ENCODE data around the gene KRT38. TPM values are rescaled to one million over a fixed set of nuclear protein-coding genes. Genes with fewer than 3 reads are reported as not detected.

The KRT38 gene
- total RNA-seq, 1 donor: under 0.01 TPM

GRCh38 chr17:41387670-41388069 lies 53.1 kb downstream of the KRT38 start:
- no peak for TF ChIP-seq CTCF (IDR thresholded peaks at IDR 0.05; ENCODE audit: extremely low read depth, low read depth, low read length)
- no peak for DNase-seq (ENCODE audit: insufficient read length, low spot score, missing footprints)
- no peaks in the 10 kb centered on the region for H3K79me2 ChIP-seq (ENCODE audit: insufficient read depth, low read length)
- H3K36me3 ChIP-seq (ENCODE audit: insufficient read depth, low read length): no peaks in the 10 kb centered on the region
- H3K9me3 ChIP-seq (ENCODE audit: low read depth, low read length): no peaks in the 10 kb centered on the region
- H3K4me1 ChIP-seq (ENCODE audit: insufficient read depth, low read length): peaks cover 18% of the 10 kb centered on the region
- H2AFZ ChIP-seq (ENCODE audit: low read length): peak overlapping the region; percentile 25
- no peaks in the 10 kb centered on the region for H3K27me3 ChIP-seq (ENCODE audit: insufficient read depth, low read length)
- H3K4me3 ChIP-seq (ENCODE audit: insufficient read depth, low read length): no peak overlapping the region
- no peak overlapping the region for H3K27ac ChIP-seq (ENCODE audit: low read depth, low read length)
- no peaks in the 10 kb centered on the region for H4K20me1 ChIP-seq (ENCODE audit: insufficient read depth, low read length)
- no peak overlapping the region for H3K4me2 ChIP-seq (ENCODE audit: insufficient read depth, low read length)

- no peak overlapping the region for H3K27ac ChIP-seq (ENCODE audit: low read depth, low read length)
- no peak overlapping the region for H3K4me3 ChIP-seq (ENCODE audit: insufficient read depth, low read length)
- peaks cover 24% of the 10 kb centered on the region for H3K4me1 ChIP-seq (ENCODE audit: insufficient read depth, low read length)
- H3K36me3 ChIP-seq (ENCODE audit: insufficient read depth, low read length): no peaks in the 10 kb centered on the region
- H3K4me2 ChIP-seq (ENCODE audit: insufficient read depth, low read length): no peak overlapping the region
- no peaks in the 10 kb centered on the region for H3K27me3 ChIP-seq (ENCODE audit: insufficient read depth, low read length)
- H3K9me3 ChIP-seq (ENCODE audit: low read depth, low read length): no peaks in the 10 kb centered on the region
- no peaks in the 10 kb centered on the region for H3K79me2 ChIP-seq (ENCODE audit: insufficient read depth, low read length)
- DNase-seq (ENCODE audit: insufficient read length, low spot score, missing footprints): no peak
- TF ChIP-seq CTCF (IDR thresholded peaks at IDR 0.05; ENCODE audit: extremely low read depth, low read depth, low read length): no peak
- no peaks in the 10 kb centered on the region for H4K20me1 ChIP-seq (ENCODE audit: insufficient read depth, low read length)
- H2AFZ ChIP-seq (ENCODE audit: low read length): no peak overlapping the region
These were observed 54.6 kb downstream of the KRT38 start for GRCh38 chr17:41386227-41386626.

Small RNA genes lying within 50 kb of the gene (small RNA-seq; reads per million reads assigned to genes)
- gene RNU2-32P: 7.7 reads per million, percentile 90 among the genes with 10 or more reads in this experiment

Other genes with a start within 250 kb of the KRT38 start
- gene KRTAP9-2, start 214.3 kb downstream of the KRT38 start, total RNA-seq: not detected in 2 replicates
- not detected in 2 replicates for gene KRTAP9-3, start 208.5 kb downstream of the KRT38 start, total RNA-seq
- gene KRTAP9-8, start 203.0 kb downstream of the KRT38 start, total RNA-seq: not detected in 2 replicates
- gene KRTAP9-4, start 191.3 kb downstream of the KRT38 start, total RNA-seq: not detected in 2 replicates
- not detected in 2 replicates for gene KRTAP9-9, start 185.6 kb downstream of the KRT38 start, total RNA-seq
- not detected in 2 replicates for gene KRTAP9-6, start 175.6 kb downstream of the KRT38 start, total RNA-seq
- not detected in 2 replicates for gene KRTAP9-7, start 165.3 kb downstream of the KRT38 start, total RNA-seq
- gene KRTAP29-1, start 138.1 kb downstream of the KRT38 start, total RNA-seq: not detected in 2 replicates
- not detected in 2 replicates for gene KRTAP16-1, start 131.7 kb downstream of the KRT38 start, total RNA-seq
- not detected in 2 replicates for gene KRTAP17-1, start 125.3 kb downstream of the KRT38 start, total RNA-seq
- not detected in 2 replicates for gene KRT33A, start 90.2 kb downstream of the KRT38 start, total RNA-seq
- gene KRT33B, start 71.2 kb downstream of the KRT38 start, total RNA-seq: 0.29 and 1.1 TPM in 2 replicates
- 9.4 and 11.2 TPM in 2 replicates for gene KRT34, start 58.7 kb downstream of the KRT38 start, total RNA-seq
- not detected in 2 replicates for gene KRT31, start 43.4 kb downstream of the KRT38 start, total RNA-seq
- not detected in 2 replicates for gene KRT37, start 16.4 kb downstream of the KRT38 start, total RNA-seq
- gene KRT32, start 26.4 kb upstream of the KRT38 start, total RNA-seq: not detected in 2 replicates
- not detected in 2 replicates for gene KRT35, start 40.2 kb upstream of the KRT38 start, total RNA-seq
- gene KRT36, start 48.9 kb upstream of the KRT38 start, total RNA-seq: 0.36 TPM in 1 of 2 replicates, not detected in the other
- gene KRT13, start 64.6 kb upstream of the KRT38 start, total RNA-seq: not detected in 2 replicates
- 0.59 and 0.72 TPM in 2 replicates for gene KRT15, start 77.9 kb upstream of the KRT38 start, total RNA-seq
- 68.8 and 69.0 TPM in 2 replicates for gene KRT19, start 87.3 kb upstream of the KRT38 start, total RNA-seq
- not detected in 2 replicates for gene KRT9, start 131.1 kb upstream of the KRT38 start, total RNA-seq
- gene KRT14, start 145.9 kb upstream of the KRT38 start, total RNA-seq: 12.3 and 23.0 TPM in 2 replicates
- gene KRT16, start 171.8 kb upstream of the KRT38 start, total RNA-seq: 4.3 and 5.6 TPM in 2 replicates
- gene KRT17, start 183.6 kb upstream of the KRT38 start, total RNA-seq: 4.3 and 4.7 TPM in 2 replicates
- 94.5 and 101 TPM in 2 replicates for gene EIF1, start 247.9 kb upstream of the KRT38 start, total RNA-seq